GM20431 (cell line): Measurements from ENCODE around the gene VTI1A.
"Not testable (repeated sequence)": the region's sequence is repeated elsewhere in the genome, so short reads cannot be mapped to it uniquely, and the experiment has no call there.

Experiments used
- in situ Hi-C: fragments of 300-500 bp; cut with MseI, MboI; formaldehyde crosslinking; loops from one replicate; pipeline ENCODE4 v1.15.0; 2020; ENCODE audit warnings: low sequenced_read_pairs; ENCODE audit not compliant: unreplicated experiment

Gene VTI1A

GRCh38 chr10:112835944-112836451 lies 389.0 kb downstream of the VTI1A start:
- in situ Hi-C loops: no loop called here

- in situ Hi-C loops: no loop called here
These were observed 391.9 kb downstream of the VTI1A start for GRCh38 chr10:112838784-112839481.

GRCh38 chr10:112839928-112840654 lies 393.1 kb downstream of the VTI1A start:
- in situ Hi-C loops: no loop called here

- in situ Hi-C loops: no loop called here
These were observed 394.5 kb downstream of the VTI1A start for GRCh38 chr10:112841549-112841948.

GRCh38 chr10:112842832-112843360 lies 395.9 kb downstream of the VTI1A start:
- in situ Hi-C loops: no loop called here

- in situ Hi-C loops: no loop called here
These were observed 396.6 kb downstream of the VTI1A start for GRCh38 chr10:112843623-112844022.

- in situ Hi-C loops: no loop called here
These were observed 397.9 kb downstream of the VTI1A start for GRCh38 chr10:112844681-112845544.

- in situ Hi-C loops: no loop called here
These were observed 400.8 kb downstream of the VTI1A start for GRCh38 chr10:112847778-112848177.

GRCh38 chr10:112848228-112848627 lies 401.2 kb downstream of the VTI1A start:
- in situ Hi-C loops: no loop called here

GRCh38 chr10:112848868-112849430 lies 401.9 kb downstream of the VTI1A start:
- in situ Hi-C loops: no loop called here

GRCh38 chr10:112849546-112849945 lies 402.5 kb downstream of the VTI1A start:
- in situ Hi-C loops: no loop called here

GRCh38 chr10:112851181-112851580 lies 404.2 kb downstream of the VTI1A start:
- in situ Hi-C loops: no loop called here

- in situ Hi-C loops: no loop called here
These were observed 404.7 kb downstream of the VTI1A start for GRCh38 chr10:112851588-112852211.

GRCh38 chr10:112852306-112852705 lies 405.3 kb downstream of the VTI1A start:
- in situ Hi-C loops: no loop called here

GRCh38 chr10:112855134-112855533 lies 408.1 kb downstream of the VTI1A start:
- in situ Hi-C loops: no loop called here

GRCh38 chr10:112857493-112857892 lies 410.5 kb downstream of the VTI1A start:
- in situ Hi-C loops: no loop called here

GRCh38 chr10:112858986-112859651 lies 412.1 kb downstream of the VTI1A start:
- in situ Hi-C loops: no loop called here

GRCh38 chr10:112859793-112860192 lies 412.8 kb downstream of the VTI1A start:
- in situ Hi-C loops: no loop called here

- in situ Hi-C loops: not testable (repeated sequence)
These were observed 416.4 kb downstream of the VTI1A start for GRCh38 chr10:112863461-112863860.
